ENCODE measurements around the gene SLC35G1.

Gene SLC35G1

DNA sequence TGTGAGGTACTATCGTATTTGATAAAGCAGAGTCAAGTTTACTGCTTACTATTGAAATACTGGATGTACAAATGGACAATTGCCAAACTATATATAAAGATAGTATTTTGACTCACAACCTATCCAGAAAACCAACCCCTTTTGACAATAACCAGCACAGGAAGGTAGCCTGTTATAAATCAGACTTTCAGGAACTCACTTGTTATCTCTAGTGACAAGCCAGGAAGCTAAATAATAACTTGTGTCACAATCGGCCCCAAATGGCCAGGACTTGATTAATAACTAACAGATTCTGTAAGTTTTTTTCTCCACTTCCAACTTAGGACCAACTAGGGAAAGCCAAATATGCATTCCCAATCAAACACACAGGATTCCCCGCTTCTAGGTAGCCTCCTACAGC is 38.8 kb upstream of the SLC35G1 start:
- no peak overlapping the region for H3K4me3 ChIP-seq (ENCODE audit: low read depth, low read length)
- TF ChIP-seq, protein P1, sequence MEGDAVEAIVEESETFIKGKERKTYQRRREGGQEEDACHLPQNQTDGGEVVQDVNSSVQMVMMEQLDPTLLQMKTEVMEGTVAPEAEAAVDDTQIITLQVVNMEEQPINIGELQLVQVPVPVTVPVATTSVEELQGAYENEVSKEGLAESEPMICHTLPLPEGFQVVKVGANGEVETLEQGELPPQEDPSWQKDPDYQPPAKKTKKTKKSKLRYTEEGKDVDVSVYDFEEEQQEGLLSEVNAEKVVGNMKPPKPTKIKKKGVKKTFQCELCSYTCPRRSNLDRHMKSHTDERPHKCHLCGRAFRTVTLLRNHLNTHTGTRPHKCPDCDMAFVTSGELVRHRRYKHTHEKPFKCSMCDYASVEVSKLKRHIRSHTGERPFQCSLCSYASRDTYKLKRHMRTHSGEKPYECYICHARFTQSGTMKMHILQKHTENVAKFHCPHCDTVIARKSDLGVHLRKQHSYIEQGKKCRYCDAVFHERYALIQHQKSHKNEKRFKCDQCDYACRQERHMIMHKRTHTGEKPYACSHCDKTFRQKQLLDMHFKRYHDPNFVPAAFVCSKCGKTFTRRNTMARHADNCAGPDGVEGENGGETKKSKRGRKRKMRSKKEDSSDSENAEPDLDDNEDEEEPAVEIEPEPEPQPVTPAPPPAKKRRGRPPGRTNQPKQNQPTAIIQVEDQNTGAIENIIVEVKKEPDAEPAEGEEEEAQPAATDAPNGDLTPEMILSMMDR (IDR thresholded peaks at IDR 0.05; ENCODE audit: low read depth, low read length), result no peak

DNA sequence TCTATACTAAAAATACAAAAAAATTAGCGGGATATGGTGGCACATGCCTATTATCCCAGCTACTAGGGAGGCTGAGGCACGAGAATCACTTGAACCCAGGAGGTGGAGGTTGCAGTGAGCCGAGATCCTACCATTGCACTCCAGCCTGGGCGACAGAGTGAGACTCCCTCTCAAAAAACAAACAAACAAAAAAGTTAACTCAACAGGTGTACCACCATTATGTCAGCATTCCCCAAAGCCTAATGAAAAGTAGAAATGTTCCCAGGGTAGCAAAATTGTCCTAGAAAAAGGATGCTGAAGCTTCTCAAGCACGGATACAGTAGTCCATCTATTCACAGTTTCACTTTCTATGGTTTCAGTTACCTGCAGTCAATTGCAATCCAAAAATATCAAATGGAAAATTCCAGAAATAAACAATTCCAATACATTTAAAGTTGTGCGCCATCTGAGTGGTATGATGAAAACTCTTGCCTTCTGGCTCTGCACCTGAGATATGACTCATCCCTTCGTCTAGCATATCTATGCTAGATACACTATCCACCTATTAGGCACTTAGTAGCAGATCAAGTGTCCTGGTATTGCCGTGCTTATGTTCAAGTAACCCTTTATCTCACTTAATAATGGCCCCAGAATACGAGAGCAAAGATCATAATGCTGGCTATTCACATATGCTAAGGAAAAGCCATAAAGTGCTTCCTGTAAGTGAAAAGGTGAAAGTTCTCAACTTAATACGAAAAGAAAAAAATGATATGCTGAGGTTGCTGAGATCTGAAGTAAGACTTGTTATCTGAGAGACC is 37.2 kb upstream of the SLC35G1 start:
- TF ChIP-seq, protein P1 (IDR thresholded peaks at IDR 0.05; ENCODE audit: low read depth, low read length), result no peak
- no peak overlapping the region for H3K4me3 ChIP-seq (ENCODE audit: low read depth, low read length)

DNA sequence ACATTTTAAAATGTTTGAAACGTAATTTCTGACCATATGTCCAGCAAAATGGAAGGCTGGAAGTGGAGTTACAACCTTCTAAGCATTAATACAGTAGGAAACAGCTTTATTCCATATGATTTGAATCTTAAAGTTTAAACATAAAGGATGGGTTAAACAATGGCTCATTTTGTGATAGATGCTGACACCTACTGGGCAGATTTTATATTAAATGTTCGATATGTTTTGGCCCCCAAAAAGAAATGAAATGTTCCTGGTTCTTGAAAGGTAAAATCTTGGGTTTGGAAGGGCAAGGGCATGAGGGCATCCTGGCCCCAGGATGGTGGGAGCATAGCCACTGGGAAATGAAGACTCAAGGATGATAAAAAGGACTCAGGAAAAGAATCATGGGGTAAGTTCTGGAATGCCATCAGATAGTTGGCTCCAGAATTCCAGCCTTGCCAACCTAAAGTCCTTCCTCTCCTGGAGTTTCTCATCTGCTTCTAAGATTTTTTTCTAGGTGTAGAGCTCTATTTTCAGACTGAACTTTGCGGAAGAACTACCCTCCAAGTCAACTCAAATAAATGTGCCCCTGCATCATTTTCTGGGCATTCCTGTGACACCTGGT is 34.6 kb upstream of the SLC35G1 start:
- TF ChIP-seq, protein P1 (IDR thresholded peaks at IDR 0.05; ENCODE audit: low read depth, low read length), result no peak
- no peak overlapping the region for H3K4me3 ChIP-seq (ENCODE audit: low read depth, low read length)

DNA sequence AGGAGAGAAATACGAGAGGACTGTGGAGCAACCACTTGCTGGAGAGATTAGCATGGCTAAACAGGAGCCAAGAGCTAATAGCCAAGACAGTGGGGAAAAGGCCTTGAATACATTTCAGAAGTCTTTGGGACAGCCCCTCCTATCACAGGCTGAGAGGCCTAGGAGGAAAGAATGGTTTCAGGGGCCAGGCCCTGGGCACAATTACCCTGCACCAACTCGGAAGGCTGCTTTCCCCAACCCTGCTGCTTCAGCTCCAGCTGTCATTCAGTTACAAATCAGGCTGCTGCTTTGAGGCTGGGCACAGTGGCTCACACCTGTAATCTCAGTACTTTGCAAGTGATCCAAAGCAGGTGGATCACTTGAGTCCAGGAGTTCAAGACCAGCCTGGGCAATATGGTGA is 32.0 kb upstream of the SLC35G1 start:
- TF ChIP-seq, protein P1 (IDR thresholded peaks at IDR 0.05; ENCODE audit: low read depth, low read length), result no peak
- no peak overlapping the region for H3K4me3 ChIP-seq (ENCODE audit: low read depth, low read length)

DNA sequence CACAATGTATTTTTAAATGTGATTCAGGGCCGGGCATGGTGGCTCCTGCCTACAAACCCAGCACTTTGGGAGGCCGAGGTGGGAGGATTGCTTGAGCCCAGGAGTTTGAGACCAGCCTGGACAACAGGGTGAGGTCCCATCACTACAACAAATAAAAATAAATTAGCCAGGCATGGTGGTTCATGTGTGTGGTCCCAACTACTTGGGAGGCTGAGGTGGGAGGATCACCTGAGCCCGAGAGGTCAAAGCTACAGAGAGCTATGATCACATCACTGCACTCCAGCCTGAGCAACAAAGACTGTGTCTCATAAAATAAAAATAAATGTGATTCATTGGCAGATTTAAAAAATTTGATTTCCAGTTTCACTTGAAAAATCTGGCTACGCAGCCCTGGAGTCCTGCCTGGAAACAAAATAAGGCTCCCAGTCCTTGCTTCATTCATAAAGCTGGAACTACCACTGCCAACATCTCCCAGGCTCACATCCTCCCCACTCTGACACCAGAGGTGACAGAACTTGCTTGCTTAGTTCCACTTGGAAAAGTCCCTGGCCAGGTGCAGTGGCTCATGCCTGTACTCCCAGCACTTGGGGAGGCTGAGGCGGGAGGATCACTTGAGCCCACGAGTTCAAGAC is 27.9 kb upstream of the SLC35G1 start:
- TF ChIP-seq, protein P1 (IDR thresholded peaks at IDR 0.05; ENCODE audit: low read depth, low read length), result no peak
- H3K4me3 ChIP-seq (ENCODE audit: low read depth, low read length), result no peak overlapping the region

DNA sequence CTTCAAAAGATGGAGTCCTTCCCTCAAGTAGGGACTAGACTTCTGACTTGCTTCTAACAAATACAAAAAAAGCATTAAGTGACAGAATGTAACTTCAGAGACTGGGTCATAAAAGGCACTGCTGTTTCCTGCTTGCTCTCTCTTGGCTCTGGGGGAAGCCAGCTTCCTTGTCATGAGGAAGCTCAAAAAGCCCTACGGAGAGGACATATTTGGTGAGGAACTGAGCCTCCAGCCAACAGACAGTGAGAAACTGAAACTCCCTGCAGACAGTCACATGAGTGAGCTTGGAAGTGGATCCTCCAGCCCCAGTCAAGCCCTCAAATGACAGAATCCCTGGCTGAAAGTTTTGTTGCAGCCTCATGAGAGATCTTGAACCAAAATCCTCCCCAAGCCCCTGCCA is 26.3 kb upstream of the SLC35G1 start:
- TF ChIP-seq, protein P1 (IDR thresholded peaks at IDR 0.05; ENCODE audit: low read depth, low read length), result no peak
- no peak overlapping the region for H3K4me3 ChIP-seq (ENCODE audit: low read depth, low read length)

DNA sequence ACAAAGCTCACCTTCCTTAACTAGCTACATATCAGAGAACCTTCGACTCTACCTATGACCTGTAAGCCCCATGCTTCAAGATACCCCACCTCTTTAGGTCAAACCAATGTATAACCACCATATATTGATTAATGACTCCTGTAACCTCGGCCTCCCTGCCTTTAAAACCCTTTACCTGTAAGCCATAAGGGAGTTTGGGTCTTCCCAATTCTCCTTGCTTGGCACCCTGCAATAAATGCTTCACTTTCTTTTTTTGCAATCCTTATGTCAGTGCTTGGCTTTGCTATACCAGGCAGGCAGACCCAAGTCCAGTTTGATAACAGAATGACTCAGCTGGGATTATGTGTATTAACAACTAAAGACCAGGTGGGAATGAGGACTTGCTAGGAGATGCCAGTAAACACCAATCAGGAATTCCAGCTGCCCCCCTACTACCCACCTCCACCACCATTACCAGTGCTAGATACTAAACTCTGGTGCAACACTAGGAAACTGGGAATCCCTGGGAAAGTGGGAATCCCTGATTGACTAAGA is 22.0 kb upstream of the SLC35G1 start:
- H3K4me3 ChIP-seq (ENCODE audit: low read depth, low read length), result no peak overlapping the region
- TF ChIP-seq, protein P1 (IDR thresholded peaks at IDR 0.05; ENCODE audit: low read depth, low read length), result no peak
